Measurements from ENCODE around the gene EVI2A.

Gene EVI2A

DNA sequence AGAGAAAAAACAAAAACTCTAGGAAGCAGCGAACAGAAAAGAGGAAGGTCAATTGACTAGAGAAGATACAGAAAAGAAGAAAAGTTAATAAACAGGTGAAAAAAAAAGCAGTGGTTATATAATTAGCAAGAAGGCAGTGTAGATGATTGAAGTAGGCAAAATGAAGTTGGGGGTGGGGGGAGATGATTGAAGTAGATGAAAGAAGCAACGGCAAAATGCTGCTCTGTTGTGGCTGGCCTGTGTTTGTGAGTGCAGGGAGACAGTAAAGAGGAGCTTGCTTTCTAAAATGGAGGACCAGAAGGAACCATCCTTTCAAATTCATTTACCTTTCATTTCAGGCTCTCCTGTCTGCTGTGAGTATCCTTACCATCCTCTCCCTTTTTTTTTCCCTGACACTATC lies 11.2 kb downstream of the EVI2A start:
- Histone ChIP-seq H3K36me3 (ENCODE audit: control insufficient read depth in 1 of 2, insufficient read depth in 2 of 2, low read depth in 1 of 2, low read length in 2 of 2) (peaks cover 2 to 24% of the 10 kb centered on the region in 2 experiments), H2AK5ac (ENCODE audit: low read length, severe bottlenecking) (no peak overlapping the region)
- WGBS, result 50% methylated on average over 2 of the region's 2 CpGs

DNA sequence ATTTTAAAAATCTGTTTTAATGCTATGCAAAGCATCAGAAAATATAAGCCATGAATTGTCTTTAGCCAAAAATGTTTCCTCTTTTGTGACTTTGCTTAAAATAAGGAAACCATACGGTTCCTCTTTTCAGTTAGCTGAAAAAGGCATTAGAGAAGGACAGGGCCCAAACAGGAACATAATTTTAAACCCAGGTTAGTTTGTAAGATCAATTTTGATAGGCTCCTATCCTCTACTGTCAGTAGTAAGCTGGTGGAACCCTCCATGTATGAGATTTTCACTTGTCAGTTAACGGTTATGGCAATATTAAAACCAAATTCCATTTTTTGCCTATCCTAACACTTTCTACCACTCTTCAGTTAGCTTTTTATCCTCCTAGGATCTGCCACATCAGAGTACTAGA lies 11.9 kb downstream of the EVI2A start:
- Histone ChIP-seq H3K4me3 (ENCODE audit: insufficient read depth in 1 of 2, low read depth in 1 of 2, low read length in 2 of 2) (no peak overlapping the region), H2BK5ac (ENCODE audit: low read depth, low read length, poor library complexity, severe bottlenecking) (no peak overlapping the region), H2AK5ac (ENCODE audit: low read length, severe bottlenecking) (no peak overlapping the region), H3K79me1 (replicated peaks; ENCODE audit: low read length, poor library complexity, severe bottlenecking) (peaks cover 8% of the 10 kb centered on the region), H3K4me2 (ENCODE audit: low read length, poor library complexity, severe bottlenecking) (no peak overlapping the region), H3K9me3 (ENCODE audit: control insufficient read depth, low read length) (no peaks in the 10 kb centered on the region), H3K27me3 (ENCODE audit: control insufficient read depth in 1 of 2, insufficient read depth in 1 of 2, low read length in 2 of 2) (no peaks in the 10 kb centered on the region), H3K36me3 (ENCODE audit: control insufficient read depth in 1 of 2, insufficient read depth in 2 of 2, low read depth in 1 of 2, low read length in 2 of 2) (peaks cover 2 to 31% of the 10 kb centered on the region in 2 experiments), H3K4ac (ENCODE audit: low read depth in 1 of 2, low read length in 2 of 2) (no peak overlapping the region), H2BK120ac (ENCODE audit: low read depth, low read length) (no peak overlapping the region), H2BK12ac (ENCODE audit: low read length in 2 of 2) (no peak overlapping the region), H3K4me1 (ENCODE audit: control insufficient read depth, insufficient read depth, low read depth, low read length) (no peaks in the 10 kb centered on the region), H4K8ac (ENCODE audit: low read length) (no peak overlapping the region), H3K14ac (ENCODE audit: low read length in 2 of 2) (no peak overlapping the region), H3K23ac (ENCODE audit: low read length in 2 of 2) (no peak overlapping the region), H4K91ac (ENCODE audit: low read length) (no peak overlapping the region), H3K18ac (ENCODE audit: low read depth in 1 of 2, low read length in 2 of 2) (no peak overlapping the region), H3K27ac (ENCODE audit: low read length, poor library complexity, severe bottlenecking) (no peak overlapping the region), H2AFZ (ENCODE audit: low read depth, low read length) (no peak overlapping the region), H2BK15ac (ENCODE audit: low read depth, poor library complexity, severe bottlenecking) (no peak overlapping the region), H3K9ac (ENCODE audit: low read length) (no peak overlapping the region)
- WGBS, result 100% methylated on average over 2 of the region's 2 CpGs
- no peak for DNase-seq

More for the DNA sequence above, 11.2 kb downstream of the EVI2A start:
- Histone ChIP-seq H3K4me2 (ENCODE audit: low read length, poor library complexity, severe bottlenecking) (no peak overlapping the region), H2BK12ac (ENCODE audit: low read length in 2 of 2) (no peak overlapping the region), H3K4me1 (ENCODE audit: control insufficient read depth, insufficient read depth, low read depth, low read length) (no peaks in the 10 kb centered on the region), H3K9ac (ENCODE audit: low read length) (no peak overlapping the region), H3K23ac (ENCODE audit: low read length in 2 of 2) (no peak overlapping the region), H3K4ac (ENCODE audit: low read depth in 1 of 2, low read length in 2 of 2) (no peak overlapping the region), H2BK15ac (ENCODE audit: low read depth, poor library complexity, severe bottlenecking) (no peak overlapping the region), H3K14ac (ENCODE audit: low read length in 2 of 2) (no peak overlapping the region), H4K8ac (ENCODE audit: low read length) (no peak overlapping the region), H4K91ac (ENCODE audit: low read length) (no peak overlapping the region), H3K79me1 (replicated peaks; ENCODE audit: low read length, poor library complexity, severe bottlenecking) (peaks cover 6% of the 10 kb centered on the region), H2BK5ac (ENCODE audit: low read depth, low read length, poor library complexity, severe bottlenecking) (no peak overlapping the region), H3K27ac (ENCODE audit: low read length, poor library complexity, severe bottlenecking) (no peak overlapping the region), H3K4me3 (ENCODE audit: insufficient read depth in 1 of 2, low read depth in 1 of 2, low read length in 2 of 2) (no peak overlapping the region), H2BK120ac (ENCODE audit: low read depth, low read length) (no peak overlapping the region), H2AFZ (ENCODE audit: low read depth, low read length) (no peak overlapping the region), H3K18ac (ENCODE audit: low read depth in 1 of 2, low read length in 2 of 2) (no peak overlapping the region), H3K9me3 (ENCODE audit: control insufficient read depth, low read length) (no peaks in the 10 kb centered on the region), H3K27me3 (ENCODE audit: control insufficient read depth in 1 of 2, insufficient read depth in 1 of 2, low read length in 2 of 2) (no peaks in the 10 kb centered on the region)
- DNase-seq, result no peak

DNA sequence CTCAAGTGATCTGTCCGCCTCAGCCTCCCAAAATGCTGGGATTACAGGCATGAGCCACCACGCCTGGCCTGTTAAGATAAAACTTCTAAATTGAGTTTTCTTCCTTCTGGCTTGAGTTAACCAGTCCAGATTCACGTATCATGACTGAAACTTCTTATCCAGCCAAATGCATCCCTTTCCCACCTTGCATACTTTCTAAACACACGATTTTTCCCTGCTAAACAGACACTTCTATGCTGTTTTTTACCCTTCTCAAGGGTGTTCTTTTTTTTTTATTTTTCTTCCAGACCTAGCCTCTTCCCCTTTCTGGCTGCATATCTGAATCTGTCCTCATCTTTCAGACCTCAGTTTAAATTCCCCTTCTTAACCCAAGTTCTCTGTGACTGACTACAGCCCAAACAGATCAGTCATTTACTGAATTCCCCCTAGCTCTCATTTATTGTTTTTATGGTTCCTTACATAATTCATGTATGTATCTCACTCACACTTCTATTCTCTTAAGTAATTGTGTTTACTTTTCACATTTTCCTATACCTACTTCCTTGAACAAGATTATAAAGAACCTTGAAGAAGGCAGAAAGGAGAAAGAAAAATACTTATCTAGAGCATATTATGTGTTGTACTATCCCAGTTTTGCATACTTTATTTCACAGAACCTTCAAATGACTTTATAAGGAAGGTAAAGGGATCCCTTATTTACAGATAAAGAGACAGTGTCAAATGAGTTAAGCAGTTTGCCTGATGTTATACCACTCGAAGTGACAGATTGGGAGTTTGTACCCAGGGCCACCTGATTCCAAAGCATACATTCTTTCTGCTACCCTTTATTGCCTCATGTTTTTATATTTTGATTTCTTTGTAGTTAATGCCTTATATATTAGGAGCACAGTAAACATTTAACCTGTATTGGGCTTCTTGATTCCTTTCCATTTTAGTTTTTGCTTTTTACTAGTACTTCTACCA lies 12.8 kb downstream of the EVI2A start:
- H4K91ac ChIP-seq (ENCODE audit: low read length), result no peak overlapping the region
- peaks cover 13% of the 10 kb centered on the region for H3K79me1 ChIP-seq (replicated peaks; ENCODE audit: low read length, poor library complexity, severe bottlenecking)
- H3K14ac ChIP-seq (ENCODE audit: low read length in 2 of 2), result no peak overlapping the region
- no peak overlapping the region for H3K4ac ChIP-seq (ENCODE audit: low read depth in 1 of 2, low read length in 2 of 2)
- H3K4me2 ChIP-seq (ENCODE audit: low read length, poor library complexity, severe bottlenecking), result no peak overlapping the region
- H2BK12ac ChIP-seq (ENCODE audit: low read length in 2 of 2), result no peak overlapping the region
- no peak overlapping the region for H4K8ac ChIP-seq (ENCODE audit: low read length)
- H2BK5ac ChIP-seq (ENCODE audit: low read depth, low read length, poor library complexity, severe bottlenecking), result no peak overlapping the region
- H2AK5ac ChIP-seq (ENCODE audit: low read length, severe bottlenecking), result no peak overlapping the region
- DNase-seq, result no peak
- H3K27me3 ChIP-seq (ENCODE audit: control insufficient read depth in 1 of 2, insufficient read depth in 1 of 2, low read length in 2 of 2), result no peaks in the 10 kb centered on the region
- H3K4me3 ChIP-seq (ENCODE audit: insufficient read depth in 1 of 2, low read depth in 1 of 2, low read length in 2 of 2), result no peak overlapping the region
- H2BK15ac ChIP-seq (ENCODE audit: low read depth, poor library complexity, severe bottlenecking), result no peak overlapping the region
- H3K9ac ChIP-seq (ENCODE audit: low read length), result no peak overlapping the region
- WGBS, result 94% methylated on average over 4 of the region's 5 CpGs
- no peak overlapping the region for H3K23ac ChIP-seq (ENCODE audit: low read length in 2 of 2)
- H3K18ac ChIP-seq (ENCODE audit: low read depth in 1 of 2, low read length in 2 of 2), result no peak overlapping the region
- no peaks in the 10 kb centered on the region for H3K9me3 ChIP-seq (ENCODE audit: control insufficient read depth, low read length)
- peaks cover 2 to 36% of the 10 kb centered on the region in 2 experiments for H3K36me3 ChIP-seq (ENCODE audit: control insufficient read depth in 1 of 2, insufficient read depth in 2 of 2, low read depth in 1 of 2, low read length in 2 of 2)
- H2AFZ ChIP-seq (ENCODE audit: low read depth, low read length), result no peak overlapping the region
- H3K27ac ChIP-seq (ENCODE audit: low read length, poor library complexity, severe bottlenecking), result no peak overlapping the region
- H2BK120ac ChIP-seq (ENCODE audit: low read depth, low read length), result no peak overlapping the region
- no peaks in the 10 kb centered on the region for H3K4me1 ChIP-seq (ENCODE audit: control insufficient read depth, insufficient read depth, low read depth, low read length)

DNA sequence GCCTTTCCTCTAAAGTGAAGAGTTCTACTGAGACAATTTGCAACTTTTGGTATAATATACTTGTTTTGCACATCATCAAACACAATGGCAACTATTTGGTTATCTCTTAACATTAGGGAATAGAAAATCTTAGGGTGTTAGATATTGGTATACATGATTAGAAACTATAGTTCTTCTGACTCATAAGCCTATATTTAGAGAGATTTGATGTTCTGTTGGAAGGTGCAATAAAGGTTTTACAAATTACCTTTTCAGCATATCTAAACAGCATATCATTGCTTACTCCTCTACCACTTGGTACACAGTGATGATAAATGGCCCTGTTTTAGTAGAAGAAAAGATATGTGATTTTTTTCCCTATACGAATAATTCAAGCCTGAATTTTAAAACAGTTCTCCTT lies 13.8 kb downstream of the EVI2A start:
- no peak overlapping the region for H2BK15ac ChIP-seq (ENCODE audit: low read depth, poor library complexity, severe bottlenecking)
- WGBS, result no CpG with 5 or more reads among the region's 1 CpG
- H3K4ac ChIP-seq (ENCODE audit: low read depth in 1 of 2, low read length in 2 of 2), result no peak overlapping the region
- no peaks in the 10 kb centered on the region for H3K4me1 ChIP-seq (ENCODE audit: control insufficient read depth, insufficient read depth, low read depth, low read length)
- H2AK5ac ChIP-seq (ENCODE audit: low read length, severe bottlenecking), result no peak overlapping the region
- H3K4me2 ChIP-seq (ENCODE audit: low read length, poor library complexity, severe bottlenecking), result no peak overlapping the region
- H3K36me3 ChIP-seq (ENCODE audit: control insufficient read depth in 1 of 2, insufficient read depth in 2 of 2, low read depth in 1 of 2, low read length in 2 of 2), result peaks cover 2 to 36% of the 10 kb centered on the region in 2 experiments
- H3K27ac ChIP-seq (ENCODE audit: low read length, poor library complexity, severe bottlenecking), result no peak overlapping the region
- no peaks in the 10 kb centered on the region for H3K27me3 ChIP-seq (ENCODE audit: control insufficient read depth in 1 of 2, insufficient read depth in 1 of 2, low read length in 2 of 2)
- no peak overlapping the region for H3K23ac ChIP-seq (ENCODE audit: low read length in 2 of 2)
- H2AFZ ChIP-seq (ENCODE audit: low read depth, low read length), result no peak overlapping the region
- H2BK120ac ChIP-seq (ENCODE audit: low read depth, low read length), result no peak overlapping the region
- no peak overlapping the region for H4K8ac ChIP-seq (ENCODE audit: low read length)
- H4K91ac ChIP-seq (ENCODE audit: low read length), result no peak overlapping the region
- H3K79me1 ChIP-seq (replicated peaks; ENCODE audit: low read length, poor library complexity, severe bottlenecking), result peaks cover 13% of the 10 kb centered on the region
- no peak overlapping the region for H3K18ac ChIP-seq (ENCODE audit: low read depth in 1 of 2, low read length in 2 of 2)
- H2BK12ac ChIP-seq (ENCODE audit: low read length in 2 of 2), result no peak overlapping the region
- no peak for DNase-seq
- H3K9ac ChIP-seq (ENCODE audit: low read length), result no peak overlapping the region
- H3K4me3 ChIP-seq (ENCODE audit: insufficient read depth in 1 of 2, low read depth in 1 of 2, low read length in 2 of 2), result no peak overlapping the region
- no peaks in the 10 kb centered on the region for H3K9me3 ChIP-seq (ENCODE audit: control insufficient read depth, low read length)
- no peak overlapping the region for H2BK5ac ChIP-seq (ENCODE audit: low read depth, low read length, poor library complexity, severe bottlenecking)
- H3K14ac ChIP-seq (ENCODE audit: low read length in 2 of 2), result no peak overlapping the region

All from mesenchymal stem cell (in vitro differentiated cells and primary cell).